ENCODE data around the gene ACSBG1.

The ACSBG1 gene

GRCh38 chr15:78216276-78217104 lies 17.9 kb downstream of the ACSBG1 start:
- DNase-seq: no peak

GRCh38 chr15:78213956-78214355 lies 20.4 kb downstream of the ACSBG1 start:
- DNase-seq: no peak

- no peak for DNase-seq
These were observed 21.0 kb downstream of the ACSBG1 start for GRCh38 chr15:78213425-78213750.

GRCh38 chr15:78212546-78213424 lies 21.6 kb downstream of the ACSBG1 start:
- peak; percentile 40 for DNase-seq

- DNase-seq: no peak
These were observed 22.4 kb downstream of the ACSBG1 start for GRCh38 chr15:78212008-78212407.

- no peak for DNase-seq
These were observed 23.0 kb downstream of the ACSBG1 start for GRCh38 chr15:78211189-78211921.

GRCh38 chr15:78210349-78210717 lies 24.0 kb downstream of the ACSBG1 start:
- no peak for DNase-seq

GRCh38 chr15:78209646-78210348 lies 24.6 kb downstream of the ACSBG1 start:
- no peak for DNase-seq

GRCh38 chr15:78208887-78209645 lies 25.3 kb downstream of the ACSBG1 start:
- DNase-seq: no peak

- no peak for DNase-seq
These were observed 26.0 kb downstream of the ACSBG1 start for GRCh38 chr15:78208341-78208844.

GRCh38 chr15:78207641-78208340 lies 26.6 kb downstream of the ACSBG1 start:
- DNase-seq: no peak

GRCh38 chr15:78207110-78207458 lies 27.3 kb downstream of the ACSBG1 start:
- no peak for DNase-seq

- DNase-seq: no peak
These were observed 27.8 kb downstream of the ACSBG1 start for GRCh38 chr15:78206326-78207109.

GRCh38 chr15:78205856-78206255 lies 28.5 kb downstream of the ACSBG1 start:
- DNase-seq: no peak

- DNase-seq: no peak
These were observed 29.0 kb downstream of the ACSBG1 start for GRCh38 chr15:78205337-78205736.

- peak; percentile 44 for DNase-seq
These were observed 29.7 kb downstream of the ACSBG1 start for GRCh38 chr15:78204351-78205309.

GRCh38 chr15:78203346-78204225 lies 30.8 kb downstream of the ACSBG1 start:
- no peak for DNase-seq
